Astrocyte (in vitro differentiated cells and primary cell): ENCODE results near the gene FRMD8. TPM values are rescaled to one million over a fixed set of nuclear protein-coding genes. Genes with fewer than 3 reads are reported as not detected.

Experiments used
- DNase-seq: peaks from one replicate; pipeline ENCODE4 v3.0.0-alpha.2; 2010; ENCODE audit warnings: low read depth
- FAIRE-seq: peaks from 2 replicates; lab custom pipeline; 2011; peaks lifted over from hg19 to GRCh38; lab: Jason Lieb, UNC
- H2AFZ ChIP-seq: 2 replicates; pipeline ENCODE4 v1.6.0; 2012; ENCODE audit warnings: low read depth, low read length, inconsistent platforms
- H3K27ac ChIP-seq: 2 replicates; pipeline ENCODE4 v1.5.1; 2011; ENCODE audit warnings: low read depth, low read length, inconsistent platforms
- H3K27me3 ChIP-seq: 2 replicates; pipeline ENCODE4 v1.6.0; 2011; ENCODE audit warnings: low read length, inconsistent platforms; ENCODE audit not compliant: insufficient read depth
- H3K36me3 ChIP-seq: 2 replicates; pipeline ENCODE4 v1.5.1; 2011; ENCODE audit warnings: low read length, inconsistent platforms; ENCODE audit not compliant: insufficient read depth
- H3K4me1 ChIP-seq: 2 replicates; pipeline ENCODE4 v1.5.1; 2011; ENCODE audit warnings: low read length, inconsistent platforms; ENCODE audit not compliant: insufficient read depth
- H3K4me2 ChIP-seq: 2 replicates; pipeline ENCODE4 v1.6.0; 2012; ENCODE audit warnings: low read length, inconsistent platforms
- H3K4me3 ChIP-seq: 2 replicates; pipeline ENCODE4 v1.5.1; 2011; ENCODE audit warnings: low read depth, mild to moderate bottlenecking, low read length, inconsistent platforms; ENCODE audit not compliant: insufficient read depth
- H3K79me2 ChIP-seq: 2 replicates; pipeline ENCODE4 v1.6.0; 2012; ENCODE audit warnings: mild to moderate bottlenecking, low read length, inconsistent platforms; ENCODE audit not compliant: insufficient read depth
- H3K9ac ChIP-seq: 2 replicates; pipeline ENCODE4 v1.6.0; 2012; ENCODE audit warnings: mild to moderate bottlenecking, low read length, inconsistent platforms
- H3K9me3 ChIP-seq: 2 replicates; pipeline ENCODE4 v1.5.1; 2012; ENCODE audit warnings: low read depth, mild to moderate bottlenecking, low read length, inconsistent platforms; ENCODE audit not compliant: insufficient read depth
- H4K20me1 ChIP-seq: 2 replicates; pipeline ENCODE4 v1.6.0; 2012; ENCODE audit warnings: low read length, inconsistent platforms; ENCODE audit not compliant: insufficient read depth
- H3K27ac Mint-ChIP-seq: one replicate; pipeline ENCODE4 v1.8.0; 2021; ENCODE audit warnings: mild to moderate bottlenecking, mixed read lengths; ENCODE audit not compliant: unreplicated experiment
- H3K27me3 Mint-ChIP-seq: one replicate; pipeline ENCODE4 v1.8.0; 2021; ENCODE audit warnings: low read depth, mixed read lengths; ENCODE audit not compliant: unreplicated experiment
- H3K36me3 Mint-ChIP-seq: one replicate; pipeline ENCODE4 v1.8.0; 2021; ENCODE audit warnings: low read depth, mixed read lengths; ENCODE audit not compliant: unreplicated experiment
- H3K4me1 Mint-ChIP-seq: one replicate; pipeline ENCODE4 v1.8.0; 2021; ENCODE audit warnings: low read depth, mixed read lengths; ENCODE audit not compliant: unreplicated experiment
- H3K4me3 Mint-ChIP-seq: one replicate; pipeline ENCODE4 v1.8.0; 2021; ENCODE audit warnings: mild to moderate bottlenecking, moderate library complexity, mixed read lengths; ENCODE audit not compliant: unreplicated experiment
- H3K9me3 Mint-ChIP-seq: one replicate; pipeline ENCODE4 v1.8.0; 2021; ENCODE audit warnings: mild to moderate bottlenecking, mixed read lengths; ENCODE audit not compliant: unreplicated experiment
- EZH2 ChIP-seq: IDR thresholded peaks from 2 replicates; pipeline ENCODE4 v1.6.1; 2012; ENCODE audit warnings: mild to moderate bottlenecking, low read length, inconsistent platforms; ENCODE audit not compliant: insufficient read depth
- total RNA-seq: library from RNA; stranded (reverse); gene quantifications from 2 replicates; pipeline ENCODE4 v1.2.1, GENCODE V29; 2021
- TF ChIP-seq, protein P1 (sequence below): IDR thresholded peaks from 2 replicates; pipeline ENCODE4 v1.5.1; 2011; ENCODE audit warnings: low read depth, mild to moderate bottlenecking, inconsistent platforms, low read length, moderate library complexity; ENCODE audit not compliant: insufficient read depth

Gene FRMD8
- total RNA-seq, 1 donor from 2014 or later = 61.2 TPM

DNA sequence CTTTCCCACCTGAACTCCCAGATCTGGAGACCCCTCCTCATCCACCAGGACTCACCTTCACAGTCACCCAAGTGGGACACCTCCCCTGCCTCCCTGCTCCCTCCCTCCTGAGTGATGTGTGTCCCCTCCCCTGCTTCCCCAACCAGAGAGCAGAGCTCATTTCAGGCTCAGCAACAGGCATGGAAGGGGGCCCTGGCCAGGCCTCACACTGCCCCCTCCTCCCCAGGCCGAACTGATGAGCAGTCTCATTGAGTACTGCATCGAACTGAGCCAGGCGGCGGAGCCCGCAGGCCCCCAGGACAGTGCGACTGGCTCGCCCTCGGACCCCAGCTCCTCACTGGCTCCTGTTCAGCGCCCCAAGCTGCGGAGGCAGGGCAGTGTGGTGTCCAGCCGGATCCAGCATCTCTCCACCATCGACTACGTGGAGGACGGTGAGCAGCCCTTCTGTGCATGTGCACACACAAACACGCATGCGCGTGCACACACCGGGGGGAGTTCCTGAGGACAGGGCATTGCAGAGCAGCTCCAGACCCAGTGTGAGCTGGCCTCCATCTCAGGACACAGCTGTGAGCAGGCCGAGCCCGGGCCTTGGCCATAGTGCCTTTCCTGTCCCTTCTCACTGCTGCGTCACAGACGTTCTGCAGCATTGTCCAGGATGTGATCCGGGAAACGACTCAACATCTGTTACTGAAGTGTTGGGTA, 18.4 kb downstream of the FRMD8 start:
- FAIRE-seq (no peak), DNase-seq (no peak)
- no peak overlapping the region for H3K4me3 Mint-ChIP-seq
- no peak overlapping the region for H3K4me2 ChIP-seq
- no peak overlapping the region for H3K4me3 ChIP-seq
- no peaks in the 10 kb centered on the region for H3K27me3 ChIP-seq
- no peaks in the 10 kb centered on the region for H3K4me1 ChIP-seq
- H3K4me1 Mint-ChIP-seq = peaks cover 5% of the 10 kb centered on the region
- no peaks in the 10 kb centered on the region for H3K27me3 Mint-ChIP-seq
- H3K9ac ChIP-seq = no peak overlapping the region
- H3K9me3 Mint-ChIP-seq = no peaks in the 10 kb centered on the region
- H4K20me1 ChIP-seq = peaks cover 11% of the 10 kb centered on the region
- no peak for TF ChIP-seq EZH2
- TF ChIP-seq, protein P1, sequence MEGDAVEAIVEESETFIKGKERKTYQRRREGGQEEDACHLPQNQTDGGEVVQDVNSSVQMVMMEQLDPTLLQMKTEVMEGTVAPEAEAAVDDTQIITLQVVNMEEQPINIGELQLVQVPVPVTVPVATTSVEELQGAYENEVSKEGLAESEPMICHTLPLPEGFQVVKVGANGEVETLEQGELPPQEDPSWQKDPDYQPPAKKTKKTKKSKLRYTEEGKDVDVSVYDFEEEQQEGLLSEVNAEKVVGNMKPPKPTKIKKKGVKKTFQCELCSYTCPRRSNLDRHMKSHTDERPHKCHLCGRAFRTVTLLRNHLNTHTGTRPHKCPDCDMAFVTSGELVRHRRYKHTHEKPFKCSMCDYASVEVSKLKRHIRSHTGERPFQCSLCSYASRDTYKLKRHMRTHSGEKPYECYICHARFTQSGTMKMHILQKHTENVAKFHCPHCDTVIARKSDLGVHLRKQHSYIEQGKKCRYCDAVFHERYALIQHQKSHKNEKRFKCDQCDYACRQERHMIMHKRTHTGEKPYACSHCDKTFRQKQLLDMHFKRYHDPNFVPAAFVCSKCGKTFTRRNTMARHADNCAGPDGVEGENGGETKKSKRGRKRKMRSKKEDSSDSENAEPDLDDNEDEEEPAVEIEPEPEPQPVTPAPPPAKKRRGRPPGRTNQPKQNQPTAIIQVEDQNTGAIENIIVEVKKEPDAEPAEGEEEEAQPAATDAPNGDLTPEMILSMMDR = no peak
- no peak overlapping the region for H2AFZ ChIP-seq
- H3K9me3 ChIP-seq = no peaks in the 10 kb centered on the region
- peaks cover 16% of the 10 kb centered on the region for H3K36me3 ChIP-seq
- H3K36me3 Mint-ChIP-seq = peaks cover 14% of the 10 kb centered on the region
- H3K79me2 ChIP-seq = peaks cover 6% of the 10 kb centered on the region
- peak overlapping the region; percentile 62 for H3K27ac Mint-ChIP-seq
- H3K27ac ChIP-seq = no peak overlapping the region

DNA sequence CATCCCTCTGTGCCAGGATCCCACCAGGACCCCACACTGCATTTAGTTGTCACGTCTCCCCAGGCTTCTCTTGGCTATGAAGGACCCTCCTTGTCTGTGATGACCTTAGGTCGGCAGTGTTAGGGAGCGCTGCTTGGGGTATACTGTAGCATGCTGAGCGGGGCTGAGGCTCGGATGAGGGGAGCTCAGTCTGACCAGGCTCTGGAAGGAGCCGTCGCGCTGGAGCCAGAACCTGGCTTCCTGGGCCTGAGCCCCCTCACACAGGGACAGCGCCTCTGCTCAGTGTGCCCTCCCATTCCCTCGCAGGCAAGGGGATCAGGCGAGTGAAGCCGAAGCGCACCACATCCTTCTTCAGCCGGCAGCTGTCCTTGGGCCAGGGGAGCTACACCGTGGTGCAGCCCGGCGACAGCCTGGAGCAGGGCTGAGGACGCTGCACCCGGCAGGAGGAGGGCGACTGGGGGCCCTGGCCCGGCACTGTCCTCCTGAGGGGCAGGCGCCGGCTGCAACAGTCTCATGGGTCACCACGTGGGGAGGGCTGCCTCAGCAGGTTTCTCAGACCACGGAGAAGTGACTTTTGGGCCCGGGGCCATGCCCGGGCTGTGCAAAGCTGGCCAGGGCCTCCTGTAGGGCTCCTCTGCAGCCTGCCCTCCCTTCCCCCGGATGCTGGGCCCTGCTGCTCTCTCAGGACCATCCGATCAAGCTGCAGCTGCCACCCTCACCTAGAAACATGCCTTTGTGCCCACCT, 24.7 kb downstream of the FRMD8 start:
- TF ChIP-seq, protein P1 = no peak
- no peak for TF ChIP-seq EZH2
- no peaks in the 10 kb centered on the region for H3K9me3 Mint-ChIP-seq
- H3K36me3 Mint-ChIP-seq = peaks cover 4% of the 10 kb centered on the region
- no peaks in the 10 kb centered on the region for H3K27me3 ChIP-seq
- H3K27me3 Mint-ChIP-seq = no peaks in the 10 kb centered on the region
- FAIRE-seq (no peak), DNase-seq (no peak)
- peaks cover 13% of the 10 kb centered on the region for H3K4me1 Mint-ChIP-seq
- peaks cover 4% of the 10 kb centered on the region for H3K4me1 ChIP-seq
- no peak overlapping the region for H3K27ac Mint-ChIP-seq
- peaks cover 6% of the 10 kb centered on the region for H3K79me2 ChIP-seq
- no peak overlapping the region for H3K9ac ChIP-seq
- H3K4me3 Mint-ChIP-seq = no peak overlapping the region
- no peak overlapping the region for H2AFZ ChIP-seq
- H3K4me2 ChIP-seq = no peak overlapping the region
- H3K36me3 ChIP-seq = peaks cover 13% of the 10 kb centered on the region
- peaks cover 7% of the 10 kb centered on the region for H4K20me1 ChIP-seq
- H3K27ac ChIP-seq = no peak overlapping the region
- no peaks in the 10 kb centered on the region for H3K9me3 ChIP-seq
- H3K4me3 ChIP-seq = no peak overlapping the region

DNA sequence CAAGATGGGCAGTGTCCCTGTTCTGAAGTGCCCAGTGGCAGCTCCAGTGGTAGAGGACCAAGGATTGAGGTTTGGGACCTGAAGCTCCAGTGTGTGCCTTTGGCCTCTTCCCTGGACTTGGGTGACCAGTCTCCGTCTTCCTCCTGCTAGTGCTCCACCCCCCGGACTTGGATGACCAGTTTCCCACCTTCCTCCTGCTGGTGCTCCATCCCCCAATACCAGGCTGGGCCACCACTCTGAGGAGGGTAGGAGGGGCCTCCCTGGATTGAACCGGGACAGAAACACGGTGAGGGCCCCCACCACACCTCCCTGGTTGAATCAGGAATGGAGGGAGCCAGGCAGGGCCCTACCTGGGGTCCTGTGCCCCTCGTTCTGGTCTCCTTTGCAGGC, 25.2 kb downstream of the FRMD8 start:
- no peak for DNase-seq
- FAIRE-seq = no peak

More for the DNA sequence above, 25.2 kb downstream of the FRMD8 start:
- Histone ChIP-seq H4K20me1 (peaks cover 7% of the 10 kb centered on the region), H3K9me3 (no peaks in the 10 kb centered on the region), H3K4me1 (peaks cover 10% of the 10 kb centered on the region), H3K4me2 (no peak overlapping the region), H3K79me2 (peaks cover 12% of the 10 kb centered on the region), H2AFZ (no peak overlapping the region), H3K36me3 (peaks cover 13% of the 10 kb centered on the region), H3K27me3 (no peaks in the 10 kb centered on the region), H3K4me3 (no peak overlapping the region), H3K27ac (no peak overlapping the region), H3K9ac (no peak overlapping the region)
- Mint-ChIP-seq H3K36me3 (peaks cover 4% of the 10 kb centered on the region), H3K27me3 (no peaks in the 10 kb centered on the region), H3K27ac (no peak overlapping the region), H3K9me3 (no peaks in the 10 kb centered on the region), H3K4me3 (no peak overlapping the region), H3K4me1 (peaks cover 15% of the 10 kb centered on the region)
- TF ChIP-seq EZH2 = no peak
- TF ChIP-seq, protein P1 = no peak
